ENCODE data around the gene TRABD.

- no peak for TF ChIP-seq POLR2A (IDR thresholded peaks at IDR 0.05)
- TF ChIP-seq CTCF (IDR thresholded peaks at IDR 0.05), result no peak
These were observed 60.8 kb downstream of the TRABD start for GRCh38 chr22:50246242-50247175.

Data from thyroid gland (tissue), 4 donors.